HG03159 (cell line): ENCODE results near the gene ASTN1.

Experiments
- ATAC-seq: cut with Tn5 transposase; IDR thresholded peaks from one replicate; pipeline ENCODE4 v1.9.1; 2021; ENCODE audit warnings: mild to moderate bottlenecking, moderate library complexity; ENCODE audit not compliant: unreplicated experiment

ASTN1 gene

GRCh38 chr1:176884911-176885310 is 279.6 kb downstream of the ASTN1 start:
- ATAC-seq, result no peak

GRCh38 chr1:176884286-176884685 is 280.2 kb downstream of the ASTN1 start:
- no peak for ATAC-seq

GRCh38 chr1:176880955-176881595 is 283.4 kb downstream of the ASTN1 start:
- peak; percentile 65 for ATAC-seq

- ATAC-seq, result no peak
These were observed 284.5 kb downstream of the ASTN1 start for GRCh38 chr1:176879784-176880620.

GRCh38 chr1:176878750-176879536 is 285.6 kb downstream of the ASTN1 start:
- no peak for ATAC-seq

- ATAC-seq, result no peak
These were observed 287.0 kb downstream of the ASTN1 start for GRCh38 chr1:176877557-176877956.

- ATAC-seq, result no peak
These were observed 287.5 kb downstream of the ASTN1 start for GRCh38 chr1:176876966-176877515.

- no peak for ATAC-seq
These were observed 294.9 kb downstream of the ASTN1 start for GRCh38 chr1:176869577-176869976.

- ATAC-seq, result no peak
These were observed 298.3 kb downstream of the ASTN1 start for GRCh38 chr1:176866011-176866714.

- ATAC-seq, result no peak
These were observed 300.3 kb downstream of the ASTN1 start for GRCh38 chr1:176864211-176864610.

GRCh38 chr1:176863613-176864012 is 300.9 kb downstream of the ASTN1 start:
- no peak for ATAC-seq

GRCh38 chr1:176858433-176858916 is 306.0 kb downstream of the ASTN1 start:
- no peak for ATAC-seq

- ATAC-seq, result no peak
These were observed 306.9 kb downstream of the ASTN1 start for GRCh38 chr1:176857632-176858031.

GRCh38 chr1:176854758-176855745 is 309.5 kb downstream of the ASTN1 start:
- ATAC-seq, result no peak

- ATAC-seq, result no peak
These were observed 310.4 kb downstream of the ASTN1 start for GRCh38 chr1:176854121-176854520.

- no peak for ATAC-seq
These were observed 311.0 kb downstream of the ASTN1 start for GRCh38 chr1:176853503-176853902.

GRCh38 chr1:176852124-176852523 is 312.4 kb downstream of the ASTN1 start:
- ATAC-seq, result no peak

- no peak for ATAC-seq
These were observed 313.6 kb downstream of the ASTN1 start for GRCh38 chr1:176850871-176851270.

GRCh38 chr1:176849281-176849680 is 315.2 kb downstream of the ASTN1 start:
- ATAC-seq, result no peak
